Measurements from ENCODE around the gene KCNH1. TPM values are rescaled to one million over a fixed set of nuclear protein-coding genes. Genes with fewer than 3 reads are reported as not detected.

Gene KCNH1
- total RNA-seq, 2 experiments from 2014 or later = not detected

GRCh38 chr1:210916548-210916947 lies 217.4 kb downstream of the KCNH1 start:
- no peak overlapping the region for H3K27ac Mint-ChIP-seq
- H3K4me1 Mint-ChIP-seq = no peaks in the 10 kb centered on the region
- H3K27me3 Mint-ChIP-seq = peaks cover 3% of the 10 kb centered on the region
- H3K9me3 Mint-ChIP-seq (ENCODE audit: low read depth) = no peaks in the 10 kb centered on the region
- DNase-seq (no peak), ATAC-seq (no peak)
- intact Hi-C loops (cut with DNase I, micrococcal nuclease) = no loop called here
- no peaks in the 10 kb centered on the region for H3K36me3 Mint-ChIP-seq (ENCODE audit: low read depth)
- CTCF ChIA-PET = interaction anchor here (1.0 kb wide), 1 partner anchor 32 kb away, joined by 3 read pairs; no protein-coding TSS in a partner anchor
- no peak overlapping the region for H3K4me3 Mint-ChIP-seq
- POLR2A ChIA-PET = no interaction called here

GRCh38 chr1:210915890-210916507 lies 217.9 kb downstream of the KCNH1 start:
- H3K27me3 Mint-ChIP-seq = peaks cover 3% of the 10 kb centered on the region
- DNase-seq = no peak
- POLR2A ChIA-PET = no interaction called here
- H3K27ac Mint-ChIP-seq = no peak overlapping the region
- no peaks in the 10 kb centered on the region for H3K36me3 Mint-ChIP-seq (ENCODE audit: low read depth)
- intact Hi-C loops (cut with DNase I, micrococcal nuclease) = no loop called here
- ATAC-seq = no peak
- no peak overlapping the region for H3K4me3 Mint-ChIP-seq
- no peaks in the 10 kb centered on the region for H3K4me1 Mint-ChIP-seq
- H3K9me3 Mint-ChIP-seq (ENCODE audit: low read depth) = no peaks in the 10 kb centered on the region
- CTCF ChIA-PET = interaction anchor here (1.0 kb wide), 1 partner anchor 33 kb away, joined by 3 read pairs; no protein-coding TSS in a partner anchor

GRCh38 chr1:210912752-210913151 lies 221.2 kb downstream of the KCNH1 start:
- no peak overlapping the region for H3K4me3 Mint-ChIP-seq
- H3K9me3 Mint-ChIP-seq (ENCODE audit: low read depth) = no peaks in the 10 kb centered on the region
- H3K36me3 Mint-ChIP-seq (ENCODE audit: low read depth) = no peaks in the 10 kb centered on the region
- ChIA-PET POLR2A (no interaction called here), CTCF (interaction anchor here (1.1 kb wide), 1 partner anchor 35 kb away, joined by 3 read pairs; no protein-coding TSS in a partner anchor)
- intact Hi-C loops (cut with DNase I, micrococcal nuclease) = no loop called here
- DNase-seq (no peak), ATAC-seq (no peak)
- H3K27me3 Mint-ChIP-seq = peaks cover 3% of the 10 kb centered on the region
- no peaks in the 10 kb centered on the region for H3K4me1 Mint-ChIP-seq
- no peak overlapping the region for H3K27ac Mint-ChIP-seq

- Mint-ChIP-seq H3K36me3 (ENCODE audit: low read depth) (no peaks in the 10 kb centered on the region), H3K4me3 (no peak overlapping the region)
Observed at GRCh38 chr1:210910020-210910575, 223.8 kb downstream of the KCNH1 start.

GRCh38 chr1:210908791-210909190 lies 225.2 kb downstream of the KCNH1 start:
- Mint-ChIP-seq H3K27ac (no peak overlapping the region), H3K4me3 (no peak overlapping the region), H3K36me3 (ENCODE audit: low read depth) (no peaks in the 10 kb centered on the region), H3K4me1 (no peaks in the 10 kb centered on the region), H3K9me3 (ENCODE audit: low read depth) (no peaks in the 10 kb centered on the region), H3K27me3 (peaks cover 21% of the 10 kb centered on the region)
- intact Hi-C loops (cut with DNase I, micrococcal nuclease) = no loop called here
- ATAC-seq = no peak
- DNase-seq = no peak
- CTCF ChIA-PET = no interaction called here
- POLR2A ChIA-PET = no interaction called here

More at GRCh38 chr1:210910020-210910575, 223.8 kb downstream of the KCNH1 start:
- ATAC-seq (no peak), DNase-seq (no peak)
- ChIA-PET POLR2A (no interaction called here), CTCF (no interaction called here)
- intact Hi-C loops (cut with DNase I, micrococcal nuclease) = no loop called here
- Mint-ChIP-seq H3K4me1 (no peaks in the 10 kb centered on the region), H3K27me3 (peaks cover 18% of the 10 kb centered on the region), H3K9me3 (ENCODE audit: low read depth) (no peaks in the 10 kb centered on the region), H3K27ac (no peak overlapping the region)

DNA sequence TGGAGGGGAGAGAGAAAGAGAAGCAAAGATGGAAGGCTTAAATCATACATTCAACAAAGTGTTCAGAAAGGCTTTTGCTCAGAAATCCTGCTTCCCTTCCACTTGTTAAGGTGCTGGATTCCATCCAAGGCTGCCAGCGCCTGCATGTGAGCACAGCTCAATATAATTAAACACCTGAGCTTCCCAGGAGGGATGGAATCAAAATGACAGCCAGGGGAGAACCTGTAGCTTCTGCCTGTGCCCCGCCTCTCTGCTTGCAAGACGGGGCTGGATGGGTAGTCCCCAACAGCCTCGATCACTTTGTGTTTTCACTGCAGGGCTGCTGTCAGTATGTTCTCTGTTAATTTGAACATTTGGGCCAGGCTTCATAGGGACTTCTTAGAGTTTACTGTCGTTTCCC lies 225.7 kb downstream of the KCNH1 start:
- Mint-ChIP-seq H3K27ac (no peak overlapping the region), H3K27me3 (peaks cover 19% of the 10 kb centered on the region), H3K9me3 (ENCODE audit: low read depth) (no peaks in the 10 kb centered on the region), H3K4me3 (no peak overlapping the region), H3K4me1 (no peaks in the 10 kb centered on the region), H3K36me3 (ENCODE audit: low read depth) (no peaks in the 10 kb centered on the region)
- DNase-seq (no peak), ATAC-seq (no peak)
- ChIA-PET POLR2A (no interaction called here), CTCF (no interaction called here)
- intact Hi-C loops (cut with DNase I, micrococcal nuclease) = no loop called here

GRCh38 chr1:210907251-210907805 lies 226.6 kb downstream of the KCNH1 start:
- intact Hi-C loops (cut with DNase I, micrococcal nuclease) = no loop called here
- peaks cover 26% of the 10 kb centered on the region for H3K27me3 Mint-ChIP-seq
- H3K4me1 Mint-ChIP-seq = no peaks in the 10 kb centered on the region
- ATAC-seq (no peak), DNase-seq (no peak)
- ChIA-PET CTCF (no interaction called here), POLR2A (no interaction called here)
- H3K36me3 Mint-ChIP-seq (ENCODE audit: low read depth) = no peaks in the 10 kb centered on the region
- H3K27ac Mint-ChIP-seq = no peak overlapping the region
- H3K4me3 Mint-ChIP-seq = no peak overlapping the region
- H3K9me3 Mint-ChIP-seq (ENCODE audit: low read depth) = no peaks in the 10 kb centered on the region

DNA sequence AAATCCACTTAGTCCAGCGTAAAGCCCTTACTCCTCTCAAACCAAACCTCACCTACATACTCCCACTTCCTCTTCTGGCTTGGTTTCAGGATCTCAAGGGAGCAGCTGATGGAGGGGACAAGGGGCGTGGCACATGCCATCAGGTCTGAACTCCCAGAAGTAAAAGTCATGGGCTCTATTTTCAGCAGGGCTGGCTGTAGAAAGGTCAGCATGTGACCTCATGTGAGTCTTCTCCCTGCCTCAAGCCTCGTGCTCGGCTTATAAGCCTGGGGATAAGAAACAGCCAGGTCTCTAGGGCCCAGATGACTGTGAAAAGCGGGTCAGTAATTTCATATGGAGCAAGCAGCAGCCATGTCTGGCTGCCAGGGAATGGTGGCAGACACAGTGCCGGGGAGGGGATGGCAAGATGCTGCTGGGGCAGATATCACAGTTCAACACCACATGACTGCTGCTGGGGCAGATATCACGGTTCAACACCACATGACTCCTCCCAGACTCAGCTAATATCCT lies 227.9 kb downstream of the KCNH1 start:
- Mint-ChIP-seq H3K27ac (no peak overlapping the region), H3K27me3 (peaks cover 24% of the 10 kb centered on the region), H3K36me3 (ENCODE audit: low read depth) (no peaks in the 10 kb centered on the region), H3K9me3 (ENCODE audit: low read depth) (no peaks in the 10 kb centered on the region), H3K4me1 (no peaks in the 10 kb centered on the region), H3K4me3 (no peak overlapping the region)
- CTCF ChIA-PET = no interaction called here
- intact Hi-C loops (cut with DNase I, micrococcal nuclease) = no loop called here
- DNase-seq (no peak), ATAC-seq (no peak)
- POLR2A ChIA-PET = no interaction called here

DNA sequence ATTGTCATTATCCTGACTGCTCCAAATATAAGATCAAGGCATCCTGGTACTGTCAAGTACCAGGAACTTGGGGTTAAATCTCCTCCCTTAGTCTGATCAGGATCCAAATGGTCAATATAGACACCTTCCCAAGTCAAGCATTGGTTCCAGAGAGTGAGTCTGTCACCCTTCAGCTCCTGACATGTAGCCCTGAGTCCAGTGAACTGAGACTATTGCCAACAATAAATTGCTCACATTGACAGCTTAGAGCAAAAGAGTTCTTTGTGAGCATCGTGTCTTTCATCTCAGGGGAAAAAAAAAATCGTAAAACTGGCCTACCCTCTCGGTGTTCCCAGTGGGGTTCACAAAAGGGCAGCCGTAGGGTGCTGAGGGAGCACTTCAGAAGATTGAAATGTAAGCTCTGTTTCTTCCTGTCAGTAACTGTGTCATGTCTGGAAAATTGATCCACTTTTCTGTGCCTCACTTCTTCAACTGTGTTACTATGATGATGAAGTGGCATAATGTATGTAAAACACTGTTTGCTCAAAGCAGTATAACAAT lies 228.5 kb downstream of the KCNH1 start:
- no peak for ATAC-seq
- POLR2A ChIA-PET = no interaction called here
- intact Hi-C loops (cut with DNase I, micrococcal nuclease) = no loop called here

DNA sequence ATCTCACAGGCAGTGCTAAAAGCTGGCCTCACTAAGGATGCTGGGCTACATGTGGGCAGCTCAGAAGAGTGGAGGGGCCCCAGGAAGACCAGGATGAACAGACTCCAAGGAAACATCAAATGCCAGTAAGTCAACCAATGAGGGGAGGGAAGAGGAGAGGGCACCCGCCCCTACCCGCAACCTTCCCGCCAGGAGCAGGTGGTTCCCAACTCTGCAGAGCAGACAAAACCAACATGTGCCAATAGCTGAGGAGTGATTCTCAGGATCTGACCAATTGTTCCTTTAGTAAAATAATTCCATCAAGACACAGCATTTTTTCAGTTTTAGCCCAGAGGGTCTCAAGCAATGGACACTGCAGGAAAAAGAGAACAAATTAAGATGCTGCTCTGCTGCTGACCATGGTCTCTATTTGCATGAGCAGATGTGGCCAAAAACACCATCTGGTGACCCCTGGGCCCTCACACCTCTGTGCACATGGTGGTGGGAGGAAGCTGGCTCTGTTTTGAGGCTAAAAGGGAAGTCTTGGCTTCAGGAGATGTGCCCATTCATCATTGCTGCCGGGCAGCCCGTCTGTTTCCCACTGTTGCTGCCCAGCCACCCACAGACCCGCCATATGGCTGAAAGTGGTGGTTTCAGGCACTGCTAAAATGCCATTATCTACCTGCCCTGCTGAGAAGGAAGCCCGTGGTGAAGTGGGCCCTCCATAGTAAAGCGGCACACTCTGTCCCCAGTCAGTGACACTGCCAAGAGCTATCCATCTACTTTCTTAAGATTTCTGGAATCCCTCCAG lies 231.8 kb downstream of the KCNH1 start:
- no peaks in the 10 kb centered on the region for H3K9me3 Mint-ChIP-seq (ENCODE audit: low read depth)
- H3K27ac Mint-ChIP-seq = no peak overlapping the region
- no peak for ATAC-seq
- H3K4me1 Mint-ChIP-seq = no peaks in the 10 kb centered on the region
- ChIA-PET CTCF (interaction anchor here (0.6 kb wide), 1 partner anchor 23 kb away, joined by 3 read pairs; no protein-coding TSS in a partner anchor), POLR2A (no interaction called here)
- intact Hi-C loops (cut with DNase I, micrococcal nuclease) = no loop called here
- no peaks in the 10 kb centered on the region for H3K36me3 Mint-ChIP-seq (ENCODE audit: low read depth)
- H3K27me3 Mint-ChIP-seq = peaks cover 27% of the 10 kb centered on the region
- H3K4me3 Mint-ChIP-seq = no peak overlapping the region
- DNase-seq = no peak

More for the DNA sequence above, 228.5 kb downstream of the KCNH1 start:
- H3K27ac Mint-ChIP-seq = no peak overlapping the region
- no peak overlapping the region for H3K4me3 Mint-ChIP-seq
- H3K27me3 Mint-ChIP-seq = peaks cover 24% of the 10 kb centered on the region
- no peaks in the 10 kb centered on the region for H3K9me3 Mint-ChIP-seq (ENCODE audit: low read depth)
- no peaks in the 10 kb centered on the region for H3K4me1 Mint-ChIP-seq
- H3K36me3 Mint-ChIP-seq (ENCODE audit: low read depth) = no peaks in the 10 kb centered on the region
- no peak for DNase-seq
- CTCF ChIA-PET = no interaction called here

DNA sequence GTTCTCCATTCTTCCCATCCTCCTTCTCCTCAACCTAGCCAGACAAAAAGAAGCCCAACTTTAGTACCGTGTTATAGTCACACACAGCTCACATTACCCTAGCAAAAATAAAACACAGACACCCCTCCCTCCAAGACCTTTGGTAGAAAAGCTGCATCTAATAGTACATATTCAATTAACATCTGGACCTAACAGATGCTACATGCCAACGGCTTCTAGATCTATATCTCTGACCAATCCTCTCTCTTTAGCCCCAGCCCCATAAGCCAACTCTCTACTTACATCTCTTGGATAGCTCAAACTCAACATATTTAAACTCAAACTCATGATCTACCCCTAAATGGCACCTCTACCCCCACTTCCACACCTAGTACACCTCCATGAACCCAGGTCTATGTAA lies 233.1 kb downstream of the KCNH1 start:
- no peak overlapping the region for H3K27ac Mint-ChIP-seq
- no peaks in the 10 kb centered on the region for H3K4me1 Mint-ChIP-seq
- no peak for DNase-seq
- no peaks in the 10 kb centered on the region for H3K9me3 Mint-ChIP-seq (ENCODE audit: low read depth)
- H3K36me3 Mint-ChIP-seq (ENCODE audit: low read depth) = no peaks in the 10 kb centered on the region
- H3K4me3 Mint-ChIP-seq = no peak overlapping the region
- peaks cover 21% of the 10 kb centered on the region for H3K27me3 Mint-ChIP-seq
- POLR2A ChIA-PET = no interaction called here
- ATAC-seq = no peak
- CTCF ChIA-PET = interaction anchor here (0.8 kb wide), 1 partner anchor 29 kb away, joined by 3 read pairs; no protein-coding TSS in a partner anchor
- intact Hi-C loops (cut with DNase I, micrococcal nuclease) = no loop called here
